GM18519 (cell line): ENCODE data around the gene DAPK3.
"Not testable (repeated sequence)": the region's sequence is repeated elsewhere in the genome, so short reads cannot be mapped to it uniquely, and the experiment has no call there.

Source experiments
- ATAC-seq: cut with Tn5 transposase; IDR thresholded peaks from one replicate; pipeline ENCODE4 v1.9.1; 2021; ENCODE audit warnings: mild to moderate bottlenecking, moderate library complexity; ENCODE audit not compliant: unreplicated experiment, low FRiP score

The DAPK3 gene

GRCh38 chr19:3970808-3971598 is at the start of gene DAPK3:
DAPK3 (minus strand) TSS chr19:3971099; CDS start chr19:3969735, 1,364 bp downstream.
- peak; percentile 86 for ATAC-seq

GRCh38 chr19:4019578-4019977 is 48.7 kb upstream of the DAPK3 start:
- ATAC-seq = no peak

- ATAC-seq = no peak
Measured at GRCh38 chr19:4018775-4019504, 48.0 kb upstream of the DAPK3 start.

GRCh38 chr19:4018140-4018613 is 47.3 kb upstream of the DAPK3 start:
- ATAC-seq = no peak

GRCh38 chr19:4016903-4017638 is 46.2 kb upstream of the DAPK3 start:
- no peak for ATAC-seq

GRCh38 chr19:4016486-4016885 is 45.6 kb upstream of the DAPK3 start:
- ATAC-seq = no peak

GRCh38 chr19:4015705-4016402 is 45.0 kb upstream of the DAPK3 start:
- ATAC-seq = no peak

- no peak for ATAC-seq
Measured at GRCh38 chr19:4014541-4015491, 43.9 kb upstream of the DAPK3 start.

- no peak for ATAC-seq
Measured at GRCh38 chr19:4013886-4014540, 43.1 kb upstream of the DAPK3 start.

GRCh38 chr19:4012975-4013634 is 42.2 kb upstream of the DAPK3 start:
- ATAC-seq = no peak

- ATAC-seq = no peak
Measured at GRCh38 chr19:4012092-4012974, 41.4 kb upstream of the DAPK3 start.

- not testable (repeated sequence) for ATAC-seq
Measured at GRCh38 chr19:4011430-4011829, 40.5 kb upstream of the DAPK3 start.

GRCh38 chr19:4010808-4011110 is 39.9 kb upstream of the DAPK3 start:
- no peak for ATAC-seq

- ATAC-seq = no peak
Measured at GRCh38 chr19:4009990-4010807, 39.3 kb upstream of the DAPK3 start.

GRCh38 chr19:4007836-4008539 is 37.1 kb upstream of the DAPK3 start:
- ATAC-seq = no peak
